ENCODE results near the gene NFATC3. TPM values are rescaled to one million over a fixed set of nuclear protein-coding genes. Genes with fewer than 3 reads are reported as not detected.
"Not testable (repeated sequence)": the region's sequence is repeated elsewhere in the genome, so short reads cannot be mapped to it uniquely, and the experiment has no call there.

The NFATC3 gene
- total RNA-seq, 1 donor from 2014 or later, result 30.9 TPM

GRCh38 chr16:68118954-68119353 is 33.8 kb downstream of the NFATC3 start:
- DNase-seq, result not testable (repeated sequence)

DNA sequence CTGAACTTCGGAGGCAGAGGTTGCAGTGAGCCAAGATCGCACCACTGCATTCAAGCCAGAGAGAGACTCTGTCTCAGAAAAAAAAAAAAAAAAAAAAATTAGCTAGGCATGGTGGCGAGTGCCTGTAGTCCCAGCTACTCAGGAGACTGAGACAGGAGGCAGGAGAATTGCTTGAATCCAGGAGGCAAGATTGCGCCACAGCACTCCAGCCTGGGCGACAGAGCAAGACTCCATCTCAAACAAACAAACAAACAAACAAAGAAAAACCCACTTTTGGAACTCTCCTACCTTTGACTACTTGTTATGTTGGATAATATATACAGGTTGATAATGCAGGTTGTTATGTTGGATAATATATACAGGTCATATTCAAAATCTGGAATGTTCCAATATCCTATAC is 35.3 kb downstream of the NFATC3 start:
- DNase-seq, result not testable (repeated sequence)

- DNase-seq, result no peak
These were observed 41.2 kb downstream of the NFATC3 start for GRCh38 chr16:68126395-68126794.

DNA sequence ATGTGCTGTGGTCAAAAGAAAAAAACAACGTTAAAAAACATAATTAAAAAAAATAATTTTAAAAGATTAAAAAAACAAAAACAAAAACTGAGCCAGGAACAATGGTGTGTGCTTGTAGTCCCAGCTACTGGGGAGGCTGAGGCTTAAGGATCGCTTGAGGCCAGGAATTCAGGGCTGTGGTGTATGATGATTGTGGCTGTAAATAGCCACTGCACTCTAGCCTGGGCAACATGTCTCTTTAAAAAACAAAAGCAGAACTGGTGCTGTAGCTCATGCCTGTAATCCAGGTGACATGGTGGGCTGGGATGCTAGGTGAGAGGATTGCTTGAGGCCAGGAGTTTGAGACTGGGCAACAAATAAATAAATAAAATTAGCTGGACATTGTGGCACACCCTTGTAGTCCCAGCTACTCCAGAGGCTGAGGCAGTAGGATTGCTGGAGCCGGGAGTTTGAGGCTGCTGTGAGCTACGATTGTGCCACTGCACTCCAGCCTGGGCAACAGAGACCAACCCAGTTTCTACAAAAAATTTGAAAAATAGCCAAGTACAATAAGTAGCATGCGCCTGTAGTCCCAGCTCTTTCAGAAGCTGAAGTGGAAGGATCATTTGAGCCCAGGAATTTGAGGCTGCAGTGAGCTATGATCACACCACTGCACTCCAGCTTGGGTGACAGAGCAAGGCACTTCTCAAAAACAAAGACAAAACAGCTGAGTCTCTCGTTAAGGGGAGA is 43.6 kb downstream of the NFATC3 start:
- DNase-seq, result peak; percentile 16

GRCh38 chr16:68130520-68130919 is 45.4 kb downstream of the NFATC3 start:
- no peak for DNase-seq

GRCh38 chr16:68131813-68132706 is 46.9 kb downstream of the NFATC3 start:
- DNase-seq, result no peak

DNA sequence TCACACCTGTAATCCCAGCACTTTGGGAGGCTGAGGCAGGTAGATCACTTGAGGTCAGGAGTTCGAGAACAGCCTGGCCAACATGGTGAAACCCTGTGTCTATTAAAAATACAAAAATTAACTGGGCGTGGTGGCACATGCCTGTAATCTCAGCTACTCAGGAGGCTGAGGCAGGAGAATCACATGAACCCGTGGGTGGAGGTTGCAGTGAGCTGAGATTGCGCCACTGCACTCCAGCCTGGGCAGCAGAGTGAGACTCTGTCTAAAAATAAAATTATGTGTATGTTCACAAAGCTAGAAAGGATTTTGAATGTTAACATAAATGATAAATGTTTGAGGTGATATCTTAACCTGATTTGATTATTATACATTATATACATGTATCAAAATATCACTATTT is 47.8 kb downstream of the NFATC3 start:
- not testable (repeated sequence) for DNase-seq

- DNase-seq, result no peak
These were observed 49.5 kb downstream of the NFATC3 start for GRCh38 chr16:68134644-68135043.

GRCh38 chr16:68136515-68136914 is 51.3 kb downstream of the NFATC3 start:
- DNase-seq, result no peak

DNA sequence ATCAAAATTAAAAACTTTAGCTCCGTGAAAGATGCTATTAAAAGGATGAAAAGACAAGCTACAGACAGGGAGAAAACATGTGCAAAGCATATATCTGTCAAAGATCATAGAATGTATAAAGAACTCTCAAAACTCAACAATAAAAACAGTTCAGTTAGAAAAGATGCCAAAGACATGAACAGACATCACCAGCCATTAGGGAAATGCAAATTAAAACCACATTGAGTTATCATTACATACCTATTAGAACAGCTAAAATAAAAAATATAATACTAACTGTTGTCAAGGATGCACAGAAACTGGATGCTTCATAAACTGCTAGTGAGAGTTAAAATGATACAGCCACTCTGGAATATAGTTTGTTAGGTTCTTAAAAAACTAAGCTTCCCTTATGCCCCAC is 58.8 kb downstream of the NFATC3 start:
- peak; percentile 21 for DNase-seq

GRCh38 chr16:68146585-68146984 is 61.4 kb downstream of the NFATC3 start:
- peak; percentile 70 for DNase-seq

DNA sequence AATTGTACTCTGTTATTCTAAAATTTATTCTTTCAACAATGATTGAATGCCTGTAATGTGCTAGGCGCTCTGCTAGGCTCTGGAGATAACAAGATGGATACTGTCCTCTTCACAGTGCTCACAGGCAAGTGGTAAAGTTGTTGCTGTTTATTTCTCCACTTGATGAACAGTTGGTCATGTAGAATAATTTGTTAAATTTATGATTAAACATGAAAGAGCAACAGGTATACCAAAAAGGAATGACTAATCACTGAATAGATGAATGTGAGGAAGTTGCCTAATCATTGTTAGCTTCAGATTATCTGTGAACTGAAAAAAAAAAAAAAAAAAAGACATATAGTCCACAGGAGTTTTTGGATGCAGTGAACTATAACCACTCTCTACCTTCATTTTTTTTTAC is 62.3 kb downstream of the NFATC3 start:
- no peak for DNase-seq

DNA sequence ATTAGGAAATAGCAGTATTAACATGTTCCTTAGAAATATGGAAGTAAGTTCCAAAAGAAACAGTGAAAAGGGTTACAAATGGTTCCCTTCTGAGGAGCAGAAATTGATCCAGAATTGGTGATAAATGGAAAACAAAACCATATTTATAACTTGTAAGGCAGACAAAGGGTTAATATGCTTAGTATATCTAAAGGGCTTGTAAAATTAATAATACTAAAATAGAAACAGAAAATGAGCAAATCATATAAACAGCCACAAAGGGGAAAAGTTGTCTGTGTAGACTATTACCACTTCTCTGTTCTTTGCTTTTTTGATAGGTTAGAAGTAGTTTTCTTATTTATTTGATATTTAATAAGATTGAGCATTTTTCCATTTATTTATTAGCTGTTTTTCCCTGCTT is 64.4 kb downstream of the NFATC3 start:
- DNase-seq, result no peak

DNA sequence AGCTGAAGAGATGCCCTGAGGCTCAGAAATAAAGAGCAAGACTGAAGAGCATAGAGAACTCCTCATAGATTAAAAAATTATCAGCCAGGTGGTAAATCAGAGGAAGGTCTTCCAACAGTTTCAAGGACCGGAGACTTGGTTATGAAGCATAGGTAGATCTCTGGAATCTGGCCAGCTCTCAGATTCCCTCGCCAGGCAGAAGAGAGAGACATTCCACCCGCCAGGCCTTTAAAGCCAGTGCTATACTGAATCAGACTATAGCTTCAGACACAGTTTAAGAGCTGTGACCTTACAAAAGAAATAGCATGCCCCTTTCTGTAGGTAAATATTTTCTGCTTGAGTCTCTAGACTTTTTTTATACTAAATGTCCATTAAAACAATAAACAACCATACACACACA is 70.3 kb downstream of the NFATC3 start:
- DNase-seq, result no peak

DNA sequence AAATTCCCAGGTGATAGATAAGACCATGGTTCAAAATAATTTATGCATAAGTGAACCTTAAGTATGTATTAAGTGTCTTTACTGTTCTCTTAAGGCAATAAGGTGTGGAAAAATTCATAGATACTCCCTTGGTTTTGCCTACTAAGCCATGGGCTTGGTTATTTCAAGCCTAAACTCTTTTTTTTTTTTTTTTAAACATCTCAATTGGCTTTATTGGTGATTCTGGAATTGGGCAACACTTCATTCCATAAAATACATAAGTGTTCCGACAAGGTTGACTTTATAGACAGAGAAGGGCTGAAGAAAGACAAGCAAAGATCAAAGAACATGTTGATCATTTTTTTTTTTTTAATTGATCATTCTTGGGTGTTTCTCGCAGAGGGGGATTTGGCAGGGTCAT is 77.2 kb downstream of the NFATC3 start:
- DNase-seq, result no peak

GRCh38 chr16:68163275-68163674 is 78.1 kb downstream of the NFATC3 start:
- not testable (repeated sequence) for DNase-seq

DNA sequence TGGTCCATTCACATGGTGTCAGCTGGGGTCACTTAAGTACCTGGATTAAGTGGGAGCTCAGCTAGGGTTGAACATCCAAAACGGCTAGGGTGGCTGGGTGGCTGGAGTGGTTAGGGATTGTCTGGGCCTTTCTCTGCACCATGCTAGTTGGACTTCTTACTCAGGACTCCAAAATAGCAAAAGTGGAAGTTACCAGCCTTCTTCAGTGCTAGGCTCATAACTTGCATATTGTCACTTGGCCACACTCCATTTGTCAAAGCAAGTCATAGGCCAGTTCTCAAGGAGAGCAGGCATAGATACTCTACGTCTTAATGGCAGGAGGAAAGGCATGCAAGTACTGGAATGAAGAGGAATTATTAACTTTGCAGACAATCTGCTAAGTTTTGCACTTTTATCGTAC is 81.1 kb downstream of the NFATC3 start:
- no peak for DNase-seq

DNA sequence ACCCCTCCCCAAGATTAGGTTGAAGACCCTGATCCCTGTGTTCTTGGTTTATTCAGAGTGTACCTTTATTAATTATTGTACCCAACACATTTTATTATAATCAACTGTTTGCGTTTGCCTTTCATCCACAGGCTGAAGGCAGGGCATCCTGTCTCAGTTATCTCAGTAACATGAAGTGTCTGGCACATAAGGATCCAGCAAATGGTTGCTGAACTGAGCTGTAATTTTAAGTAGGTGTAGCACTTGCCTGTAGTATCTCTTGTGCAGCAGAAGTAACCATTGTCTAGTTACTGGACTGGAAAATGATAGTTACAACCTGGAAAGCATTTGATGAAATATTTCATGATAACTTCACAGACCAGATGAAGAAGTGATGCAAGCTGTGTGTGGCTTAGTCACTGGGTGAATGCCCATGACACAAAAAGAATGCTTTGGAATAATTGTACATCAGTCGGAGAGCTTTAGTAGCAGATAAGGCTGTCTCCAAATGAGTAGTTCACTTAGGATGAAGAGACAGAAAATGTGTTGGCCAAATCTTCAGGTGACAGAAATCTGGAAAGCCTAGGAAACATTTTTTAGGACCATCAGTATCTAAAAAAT is 94.1 kb downstream of the NFATC3 start:
- no peak for DNase-seq

- DNase-seq, result no peak
These were observed 94.7 kb downstream of the NFATC3 start for GRCh38 chr16:68179855-68180254.

DNA sequence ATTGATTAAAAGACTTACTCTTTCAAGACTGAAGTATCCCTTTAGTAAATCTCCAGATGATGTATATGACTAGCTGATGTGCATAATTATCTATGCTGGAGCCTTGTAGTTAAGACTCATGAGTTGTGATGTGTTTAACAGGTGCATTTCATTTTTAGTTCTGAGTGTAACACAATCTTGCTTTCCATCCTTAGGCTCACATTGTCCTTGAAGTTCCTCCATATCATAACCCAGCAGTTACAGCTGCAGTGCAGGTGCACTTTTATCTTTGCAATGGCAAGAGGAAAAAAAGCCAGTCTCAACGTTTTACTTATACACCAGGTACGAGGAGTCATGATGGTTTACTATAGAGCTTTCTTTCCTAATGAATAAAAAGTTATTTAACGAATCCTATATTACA is 97.9 kb downstream of the NFATC3 start:
- DNase-seq, result peak; percentile 56

GRCh38 chr16:68186877-68187276 is 101.7 kb downstream of the NFATC3 start:
- no peak for DNase-seq

GRCh38 chr16:68187505-68187904 is 102.3 kb downstream of the NFATC3 start:
- DNase-seq, result no peak

DNA sequence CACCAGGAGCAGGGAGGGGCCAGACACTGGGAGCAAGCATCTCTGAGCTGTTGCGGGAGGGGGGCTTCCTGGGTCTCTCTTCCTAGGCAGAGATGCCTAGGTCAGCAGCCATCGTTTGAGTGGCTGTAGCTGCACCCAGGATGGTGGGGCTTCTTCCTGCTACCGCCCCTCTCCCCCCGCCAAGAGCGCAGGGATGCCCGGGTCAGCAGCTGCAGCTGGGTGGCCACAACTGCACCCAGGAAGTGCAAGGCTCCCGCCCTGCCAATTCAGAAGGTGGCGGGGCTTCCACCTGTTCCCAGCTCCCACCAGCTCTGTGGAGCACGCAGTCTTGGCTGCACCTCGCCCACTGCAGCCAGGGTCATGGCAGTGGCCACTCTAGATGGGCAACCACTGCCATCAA is 103.0 kb downstream of the NFATC3 start:
- DNase-seq, result no peak

Data from tongue (tissue), 2 donors.